T-cell (primary cell): ENCODE data around the gene FAM163B. TPM values are rescaled to one million over a fixed set of nuclear protein-coding genes. Genes with fewer than 3 reads are reported as not detected.

Experiments
- ATAC-seq, 4 experiments: fragments of 200-7000 bp in 3 of 4; fragments of 150-1000 bp in 1 of 4; cut with Tn5 transposase; replicated peaks in 1 of 4; 1 replicate in 3 of 4; 2 replicates in 1 of 4; pipeline ENCODE4 v1.10.0; 2021; ENCODE audit warnings: moderate library complexity in 3 of 4, mild to moderate bottlenecking in 2 of 4, moderate number of reproducible peaks in 1 of 4
- CTCF ChIA-PET, 2 donors: fragments of 300-600 bp; sonication (Branson Sonifier 250); formaldehyde crosslinking; loops; one replicate each; lab custom pipeline; 2022; ENCODE audit warnings: antibody characterized with exemption in 2 of 2; lab: Charles Lee
- POLR2A ChIA-PET, 2 donors: fragments of 300-600 bp; sonication (Branson Sonifier 250); formaldehyde crosslinking; loops; one replicate each; lab custom pipeline; 2022; ENCODE audit warnings: antibody characterized with exemption in 2 of 2; lab: Charles Lee
- DNase-seq, 35 experiments: peaks; one replicate each; pipeline versions ENCODE4 v3.0.0 to v3.0.0-alpha.2; 2013 to 2023
- H3K27ac ChIP-seq: one replicate; pipeline ENCODE4 v1.5.1; 2013; ENCODE audit warnings: low read length
- H3K27me3 ChIP-seq, 2 experiments: replicated peaks in 1 of 2; 1 replicate in 1 of 2; 2 replicates in 1 of 2; pipeline versions ENCODE4 v1.6.1 to v1.7.0; 2013; ENCODE audit warnings: low read length in 1 of 2, mixed read lengths in 1 of 2; ENCODE audit not compliant: control insufficient read depth in 2 of 2, insufficient read depth in 2 of 2; ENCODE audit errors: extremely low read depth in 1 of 2
- H3K36me3 ChIP-seq, 2 donors: 1 replicate in 1 of 2; 2 replicates in 1 of 2; pipeline versions ENCODE4 v1.6.1 to v1.7.0; 2013; ENCODE audit warnings: low read length in 1 of 2; ENCODE audit not compliant: control insufficient read depth in 2 of 2, insufficient read depth in 1 of 2; ENCODE audit errors: extremely low read depth in 1 of 2
- H3K4me1 ChIP-seq, 2 experiments: 1 replicate in 1 of 2; 2 replicates in 1 of 2; pipeline versions ENCODE4 v1.6.1 to v1.7.0; 2013; ENCODE audit warnings: low read length in 2 of 2, mixed read lengths in 1 of 2; ENCODE audit not compliant: insufficient read depth in 2 of 2, control insufficient read depth in 1 of 2; ENCODE audit errors: extremely low read depth in 1 of 2
- H3K4me3 ChIP-seq, 2 donors: 1 replicate in 1 of 2; 2 replicates in 1 of 2; pipeline versions ENCODE4 v1.5.1 to v1.7.0; 2013; ENCODE audit warnings: mild to moderate bottlenecking in 2 of 2, low read length in 1 of 2, moderate library complexity in 1 of 2; ENCODE audit not compliant: control insufficient read depth in 1 of 2; ENCODE audit errors: extremely low read depth in 1 of 2
- H3K9me3 ChIP-seq: 2 replicates; pipeline ENCODE4 v1.7.0; 2013
- H3K27ac Mint-ChIP-seq, 2 donors: one replicate each; pipeline ENCODE4 v1.8.0; 2020 to 2021; ENCODE audit warnings: mild to moderate bottlenecking in 2 of 2, mixed read lengths in 2 of 2
- H3K27me3 Mint-ChIP-seq, 2 donors: one replicate each; pipeline ENCODE4 v1.8.0; 2021 to 2022; ENCODE audit warnings: mixed read lengths in 2 of 2
- H3K36me3 Mint-ChIP-seq: one replicate; pipeline ENCODE4 v1.8.0; 2021; ENCODE audit warnings: mixed read lengths
- H3K4me1 Mint-ChIP-seq, 3 donors: one replicate each; pipeline ENCODE4 v1.8.0; 2020 to 2022; ENCODE audit warnings: mixed read lengths in 3 of 3, mild to moderate bottlenecking in 1 of 3
- H3K4me3 Mint-ChIP-seq, 3 donors: one replicate each; pipeline ENCODE4 v1.8.0; 2020 to 2022; ENCODE audit warnings: mild to moderate bottlenecking in 3 of 3, mixed read lengths in 3 of 3, moderate library complexity in 3 of 3
- H3K9me3 Mint-ChIP-seq, 3 donors: one replicate each; pipeline ENCODE4 v1.8.0; 2020 to 2022; ENCODE audit warnings: mixed read lengths in 3 of 3
- WGBS: methylation state at CpG from one replicate; pipeline ENCODE4 v1.1.5; 2013; ENCODE audit warnings: missing lambda C conversion rate; ENCODE audit not compliant: insufficient coverage; 5-methylcytosine and 5-hydroxymethylcytosine counted together
- total RNA-seq, 35 experiments: library from RNA in 6 of 35; stranded (reverse) in 6 of 35; fragments of 120-200 nt in 1 of 35; gene quantifications; one replicate each; pipeline versions ENCODE4 v1.2.1 to v1.2.4 and lab custom pipeline; 2013 to 2026

FAM163B gene
- total RNA-seq, 5 donors from 2014 or later (not counting 1 experiment from before 2014, with no cell fraction given): not detected

- peaks cover 0 to 13% of the 10 kb centered on the region in 2 experiments for H3K27me3 ChIP-seq
- H3K27me3 Mint-ChIP-seq: peaks cover 3 to 4% of the 10 kb centered on the region in 2 donors
- peak overlapping the region in 1 of 2 donors; percentile 71 for H3K27ac Mint-ChIP-seq
- H3K36me3 ChIP-seq: no peaks in the 10 kb centered on the region
- H3K9me3 Mint-ChIP-seq: peaks cover 10 to 14% (median 10%) of the 10 kb centered on the region in 3 donors
- H3K27ac ChIP-seq: no peak overlapping the region
- no peaks in the 10 kb centered on the region for H3K36me3 Mint-ChIP-seq
- POLR2A ChIA-PET: no interaction called here
- ATAC-seq: no peak
- no peak for DNase-seq
- 82% methylated on average over 11 of the region's 11 CpGs for WGBS
- H3K4me3 Mint-ChIP-seq: peak overlapping the region in 1 of 3 donors; percentile 30
- H3K4me1 ChIP-seq: peaks cover 36 to 37% of the 10 kb centered on the region in 2 experiments
- H3K4me1 Mint-ChIP-seq: peaks cover 39 to 53% (median 43%) of the 10 kb centered on the region in 3 donors
- no peak overlapping the region for H3K4me3 ChIP-seq
- no peaks in the 10 kb centered on the region for H3K9me3 ChIP-seq
- CTCF ChIA-PET: no interaction called here
These were observed 12.6 kb upstream of the FAM163B start for GRCh38 chr9:133621725-133622267.

GRCh38 chr9:133619791-133620190, 10.6 kb upstream of the FAM163B start:
- ChIA-PET POLR2A (no interaction called here), CTCF (no interaction called here)
- Histone ChIP-seq H3K27ac (no peak overlapping the region), H3K4me3 (no peak overlapping the region), H3K4me1 (peaks cover 36 to 37% of the 10 kb centered on the region in 2 experiments), H3K27me3 (peaks cover 0 to 20% of the 10 kb centered on the region in 2 experiments), H3K36me3 (no peaks in the 10 kb centered on the region), H3K9me3 (no peaks in the 10 kb centered on the region)
- Mint-ChIP-seq H3K4me1 (peaks cover 39 to 53% (median 43%) of the 10 kb centered on the region in 3 donors), H3K9me3 (no peaks in the 10 kb centered on the region), H3K36me3 (no peaks in the 10 kb centered on the region), H3K27ac (peak overlapping the region in 1 of 2 donors; percentile 36), H3K27me3 (peaks cover 2 to 5% of the 10 kb centered on the region in 2 donors), H3K4me3 (peak overlapping the region; percentile 5 to 56 (median 40))
- ATAC-seq (peak; percentile 94 to 98 (median 96)), DNase-seq (peak; percentile 17 to 78 (median 48))
- WGBS: 4% methylated on average over 4 of the region's 8 CpGs

GRCh38 chr9:133618726-133619125, 9.5 kb upstream of the FAM163B start:
- WGBS: 75% methylated on average over 7 of the region's 10 CpGs
- no peak overlapping the region for H3K27ac Mint-ChIP-seq

GRCh38 chr9:133616643-133617405, 7.6 kb upstream of the FAM163B start:
- H3K4me3 Mint-ChIP-seq: no peak overlapping the region

More at GRCh38 chr9:133618726-133619125, 9.5 kb upstream of the FAM163B start:
- H3K27me3 Mint-ChIP-seq: peaks cover 0 to 5% of the 10 kb centered on the region in 2 donors
- peaks cover 39 to 53% (median 43%) of the 10 kb centered on the region in 3 donors for H3K4me1 Mint-ChIP-seq
- Histone ChIP-seq H3K4me1 (peaks cover 36 to 37% of the 10 kb centered on the region in 2 experiments), H3K27ac (no peak overlapping the region), H3K4me3 (no peak overlapping the region), H3K36me3 (no peaks in the 10 kb centered on the region), H3K27me3 (peaks cover 0 to 24% of the 10 kb centered on the region in 2 experiments), H3K9me3 (no peaks in the 10 kb centered on the region)
- ATAC-seq (no peak), DNase-seq (no peak)
- CTCF ChIA-PET: no interaction called here
- H3K36me3 Mint-ChIP-seq: no peaks in the 10 kb centered on the region
- no peaks in the 10 kb centered on the region for H3K9me3 Mint-ChIP-seq
- no peak overlapping the region for H3K4me3 Mint-ChIP-seq
- POLR2A ChIA-PET: no interaction called here

GRCh38 chr9:133615606-133616188, 6.5 kb upstream of the FAM163B start:
- Mint-ChIP-seq H3K9me3 (no peaks in the 10 kb centered on the region), H3K36me3 (no peaks in the 10 kb centered on the region), H3K27me3 (peaks cover 15 to 20% of the 10 kb centered on the region in 2 donors), H3K27ac (no peak overlapping the region), H3K4me3 (no peak overlapping the region), H3K4me1 (peaks cover 21 to 28% (median 22%) of the 10 kb centered on the region in 3 donors)
- 76% methylated on average over 13 of the region's 13 CpGs for WGBS
- ATAC-seq (no peak), DNase-seq (no peak)
- peaks cover 16% of the 10 kb centered on the region in 2 experiments for H3K4me1 ChIP-seq
- no peak overlapping the region for H3K27ac ChIP-seq
- ChIA-PET POLR2A (no interaction called here), CTCF (no interaction called here)
- no peaks in the 10 kb centered on the region for H3K9me3 ChIP-seq
- peaks cover 0 to 26% of the 10 kb centered on the region in 2 experiments for H3K27me3 ChIP-seq
- H3K36me3 ChIP-seq: no peaks in the 10 kb centered on the region
- no peak overlapping the region for H3K4me3 ChIP-seq

More at GRCh38 chr9:133616643-133617405, 7.6 kb upstream of the FAM163B start:
- H3K4me3 ChIP-seq: no peak overlapping the region
- H3K4me1 Mint-ChIP-seq: peaks cover 30 to 39% (median 32%) of the 10 kb centered on the region in 3 donors
- no peak overlapping the region for H3K27ac ChIP-seq
- no peaks in the 10 kb centered on the region for H3K9me3 ChIP-seq
- CTCF ChIA-PET: no interaction called here
- no peak for ATAC-seq
- H3K9me3 Mint-ChIP-seq: no peaks in the 10 kb centered on the region
- peaks cover 22 to 27% of the 10 kb centered on the region in 2 experiments for H3K4me1 ChIP-seq
- POLR2A ChIA-PET: no interaction called here
- H3K36me3 ChIP-seq: no peaks in the 10 kb centered on the region
- WGBS: 89% methylated on average over 11 of the region's 13 CpGs
- DNase-seq: no peak
- no peak overlapping the region for H3K27ac Mint-ChIP-seq
- H3K27me3 ChIP-seq: peaks cover 0 to 26% of the 10 kb centered on the region in 2 experiments
- peaks cover 4 to 14% of the 10 kb centered on the region in 2 donors for H3K27me3 Mint-ChIP-seq
- no peaks in the 10 kb centered on the region for H3K36me3 Mint-ChIP-seq

GRCh38 chr9:133615186-133615585, 6.0 kb upstream of the FAM163B start:
- DNase-seq (no peak), ATAC-seq (no peak)
- H3K27ac Mint-ChIP-seq: no peak overlapping the region
- ChIA-PET POLR2A (no interaction called here), CTCF (no interaction called here)
- H3K4me1 ChIP-seq: peaks cover 11 to 13% of the 10 kb centered on the region in 2 experiments
- H3K27me3 ChIP-seq: peaks cover 0 to 31% of the 10 kb centered on the region in 2 experiments
- peaks cover 19 to 26% of the 10 kb centered on the region in 2 donors for H3K27me3 Mint-ChIP-seq
- H3K4me3 ChIP-seq: no peak overlapping the region
- WGBS: 82% methylated on average over 13 of the region's 16 CpGs
- H3K9me3 ChIP-seq: no peaks in the 10 kb centered on the region
- peaks cover 18 to 22% (median 18%) of the 10 kb centered on the region in 3 donors for H3K4me1 Mint-ChIP-seq
- H3K36me3 ChIP-seq: no peaks in the 10 kb centered on the region
- no peaks in the 10 kb centered on the region for H3K36me3 Mint-ChIP-seq
- no peaks in the 10 kb centered on the region for H3K9me3 Mint-ChIP-seq
- H3K27ac ChIP-seq: no peak overlapping the region
- H3K4me3 Mint-ChIP-seq: no peak overlapping the region
